Body of pancreas (tissue), 4 donors: ENCODE measurements around the gene PYHIN1.

ENCODE experiments used
- CTCF ChIP-seq, 7 experiments: fragments of 450-650 bp in 4 of 7; fragments of 200-600 bp in 3 of 7; sonication (generic) in 3 of 7; IDR thresholded peaks; one replicate each; pipeline ENCODE4 v1.5.1; 2016 to 2019; ENCODE audit warnings: antibody characterized with exemption in 7 of 7
- POLR2A ChIP-seq, 3 donors: fragments of 450-650 bp; IDR thresholded peaks; one replicate each; pipeline ENCODE4 v1.6.1; 2016; ENCODE audit warnings: antibody characterized with exemption in 3 of 3, mild to moderate bottlenecking in 2 of 3

DNA sequence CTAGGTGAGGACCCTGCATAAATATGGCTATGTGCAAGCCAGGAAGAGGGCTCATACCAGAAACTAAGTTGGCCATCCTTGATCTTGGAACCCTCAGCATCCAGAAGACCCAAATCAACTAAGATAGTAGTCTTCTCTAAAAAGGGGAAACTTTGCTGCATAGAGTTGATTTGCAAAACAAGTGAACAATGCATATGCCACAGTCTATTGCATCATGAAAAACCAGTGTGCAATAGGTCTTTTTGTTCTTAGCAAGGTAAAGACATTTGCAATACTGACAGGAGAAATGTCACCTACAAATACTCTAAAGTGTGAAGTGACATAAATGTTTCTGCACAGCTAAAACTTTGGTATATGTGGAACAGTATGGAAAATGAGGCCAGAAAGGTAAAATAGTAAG is 76.4 kb downstream of the PYHIN1 start:
- TF ChIP-seq CTCF (IDR thresholded peaks at IDR 0.05) (no peak), POLR2A (IDR thresholded peaks at IDR 0.05) (no peak)
